HG03520 (cell line): ENCODE results near the gene STX8.

Source experiments
- ATAC-seq: cut with Tn5 transposase; IDR thresholded peaks from one replicate; pipeline ENCODE4 v1.9.1; 2021; ENCODE audit warnings: mild to moderate bottlenecking, moderate library complexity; ENCODE audit not compliant: unreplicated experiment

Gene STX8

DNA sequence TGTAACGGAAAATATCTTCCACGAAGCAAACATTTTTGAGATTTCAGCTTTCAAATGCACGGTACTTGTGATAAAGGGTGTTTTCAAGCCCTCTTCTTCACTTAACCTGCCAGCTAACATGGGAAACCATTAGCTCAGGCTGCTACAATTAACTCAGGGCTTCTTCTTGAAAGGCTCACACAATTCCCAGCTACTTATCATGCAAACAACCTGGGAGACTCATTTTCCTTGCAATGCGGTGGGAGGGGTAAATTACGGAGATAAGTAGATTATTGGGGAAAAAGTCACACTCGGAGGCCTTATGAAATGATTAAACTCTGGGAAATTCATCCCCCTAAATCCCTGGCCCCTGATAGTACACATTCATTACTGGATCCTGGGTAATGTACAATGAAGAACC, 266.4 kb downstream of the STX8 start:
- no peak for ATAC-seq

DNA sequence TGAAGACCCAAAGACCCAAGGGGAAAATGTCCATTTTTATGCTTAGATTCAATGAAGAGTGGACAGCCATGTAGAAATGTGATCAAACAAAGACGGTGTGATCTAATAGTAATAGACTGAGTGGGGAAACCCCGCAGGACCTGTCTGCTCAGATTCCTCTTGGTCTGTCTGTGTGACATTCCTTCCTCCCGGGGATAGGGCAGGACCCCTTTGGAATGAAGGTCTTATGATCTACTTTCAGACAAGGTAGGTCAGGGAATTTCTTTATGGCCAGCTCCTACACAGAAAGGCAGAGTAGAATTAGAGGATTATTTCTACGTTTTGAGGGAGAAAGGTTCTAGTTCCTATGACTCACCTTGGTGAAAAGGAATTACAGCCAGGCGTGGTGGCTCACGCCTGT, 267.6 kb downstream of the STX8 start:
- no peak for ATAC-seq

GRCh38 chr17:9307313-9307998, 268.2 kb downstream of the STX8 start:
- ATAC-seq, result no peak

- no peak for ATAC-seq
Observed at GRCh38 chr17:9306086-9306485, 269.5 kb downstream of the STX8 start.

DNA sequence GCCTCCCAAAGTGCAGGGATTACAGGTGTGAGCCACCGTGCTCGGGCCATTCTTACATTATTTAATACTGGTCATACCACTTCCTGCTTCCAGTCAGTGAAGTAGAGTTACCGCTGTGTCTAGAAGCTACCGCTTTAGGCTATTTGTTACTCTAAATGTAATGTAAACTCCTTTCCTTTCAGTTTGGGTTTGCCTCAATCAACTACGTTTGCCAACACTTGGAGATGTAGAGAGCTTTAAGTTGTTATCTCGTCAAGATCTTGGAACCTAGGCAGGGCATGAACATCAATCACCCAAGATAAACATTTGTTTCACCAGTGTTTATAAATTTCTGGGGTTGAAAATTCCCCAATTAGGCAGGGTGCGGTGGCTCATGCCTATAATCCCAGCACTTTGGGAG, 275.9 kb downstream of the STX8 start:
- no peak for ATAC-seq

- ATAC-seq, result no peak
Observed at GRCh38 chr17:9298776-9299295, 276.8 kb downstream of the STX8 start.

DNA sequence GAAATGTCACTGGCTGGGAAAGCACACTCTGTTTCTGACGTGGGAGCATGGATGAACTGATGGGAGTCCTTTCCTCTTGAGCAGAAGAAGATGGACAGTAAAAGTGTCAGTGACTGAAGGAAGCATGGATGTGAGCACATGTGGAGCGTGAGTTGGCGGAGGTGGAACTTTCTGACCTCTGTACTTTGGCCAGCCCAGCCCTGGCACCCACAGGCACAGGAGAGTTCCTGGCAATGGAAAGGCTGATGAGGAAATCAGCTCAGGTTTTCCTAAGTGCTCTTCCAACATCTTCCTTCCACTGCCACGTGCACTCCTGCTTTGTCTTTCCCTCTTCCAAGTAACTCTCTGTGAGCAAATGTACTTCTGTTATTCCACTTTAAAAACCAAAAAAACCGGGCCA, 277.5 kb downstream of the STX8 start:
- no peak for ATAC-seq

DNA sequence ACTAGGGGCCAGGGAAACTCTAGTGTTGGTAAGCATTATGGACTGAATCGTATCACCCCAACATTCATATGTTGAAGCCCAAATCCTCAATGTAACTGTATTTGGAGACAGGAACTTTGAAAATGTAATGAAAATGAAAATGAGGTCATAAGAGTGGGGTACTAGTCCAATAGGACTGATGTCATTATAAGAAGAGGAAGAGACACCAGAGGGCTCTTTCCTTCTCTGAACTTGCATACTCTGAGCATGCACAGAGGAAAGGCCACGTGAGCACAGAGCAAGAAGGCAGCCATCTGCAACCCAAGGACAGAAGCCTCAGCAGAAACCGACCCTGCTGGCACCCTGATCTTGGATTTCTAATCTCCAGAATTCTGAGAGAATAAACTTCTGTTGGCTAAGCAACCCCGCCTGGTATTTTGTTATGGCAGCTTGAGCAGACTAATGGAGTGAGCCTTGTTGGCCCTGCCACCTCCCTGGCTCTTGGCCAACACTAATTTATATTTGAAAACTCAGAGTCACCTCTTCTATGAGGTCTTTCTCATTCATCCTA, 280.9 kb downstream of the STX8 start:
- ATAC-seq, result no peak

- ATAC-seq, result no peak
Observed at GRCh38 chr17:9292561-9292941, 283.1 kb downstream of the STX8 start.

GRCh38 chr17:9291912-9292560, 283.6 kb downstream of the STX8 start:
- ATAC-seq, result no peak

DNA sequence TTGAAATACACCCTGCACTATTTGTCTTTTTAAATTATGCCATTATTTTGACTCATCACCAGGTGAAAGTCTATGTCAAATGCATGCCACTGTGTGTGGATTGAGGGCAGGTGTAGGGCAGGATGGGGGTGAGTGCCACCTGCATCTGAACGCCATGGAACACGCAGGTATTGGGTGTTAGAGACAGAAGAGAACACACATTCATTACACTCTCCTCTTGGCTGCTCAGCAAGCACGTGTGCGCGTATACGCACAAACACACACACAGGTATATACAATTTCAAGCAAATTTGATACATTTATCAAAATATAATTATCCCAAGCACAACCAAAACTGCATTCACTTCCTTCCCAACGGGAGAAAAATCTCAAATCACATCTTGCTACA, 285.4 kb downstream of the STX8 start:
- no peak for ATAC-seq

DNA sequence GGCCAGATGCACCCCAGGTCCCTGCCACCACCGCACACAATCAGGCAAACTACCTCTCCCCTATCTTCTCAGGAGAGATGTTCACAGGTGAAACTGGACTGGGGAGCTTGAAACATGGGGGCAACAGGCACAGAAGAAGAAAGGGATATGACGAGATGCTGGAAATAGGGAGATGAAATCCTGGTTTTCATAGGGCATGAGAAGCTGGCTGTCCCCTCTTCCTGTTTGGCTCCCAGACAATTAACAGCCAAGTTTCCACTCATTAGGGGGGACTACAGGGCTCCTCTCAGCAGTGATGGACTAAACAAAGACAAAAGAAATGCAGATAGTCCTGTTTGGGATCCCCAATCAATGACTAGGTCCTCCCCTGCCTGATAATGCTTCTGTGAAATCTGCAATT, 288.3 kb downstream of the STX8 start:
- ATAC-seq, result no peak

DNA sequence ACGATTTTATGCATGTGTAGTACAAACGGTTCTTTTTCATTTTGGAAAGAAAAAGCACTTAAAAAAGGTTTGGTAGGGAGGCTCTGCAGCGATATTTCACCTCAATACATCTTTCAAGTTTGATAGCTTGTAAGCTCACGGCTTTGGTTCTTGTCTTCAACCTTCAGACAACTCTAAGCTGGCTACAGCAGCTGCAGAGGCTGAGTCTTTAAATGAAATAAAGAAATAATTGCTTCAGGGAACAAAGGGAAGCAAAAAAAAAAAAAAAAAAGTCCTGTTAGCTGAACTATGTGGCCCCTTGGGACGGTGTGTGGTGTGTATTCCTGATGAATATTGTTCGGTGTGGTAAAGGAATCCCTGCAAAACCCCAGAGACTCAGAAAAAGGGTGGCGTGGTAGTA, 289.2 kb downstream of the STX8 start:
- ATAC-seq, result no peak

DNA sequence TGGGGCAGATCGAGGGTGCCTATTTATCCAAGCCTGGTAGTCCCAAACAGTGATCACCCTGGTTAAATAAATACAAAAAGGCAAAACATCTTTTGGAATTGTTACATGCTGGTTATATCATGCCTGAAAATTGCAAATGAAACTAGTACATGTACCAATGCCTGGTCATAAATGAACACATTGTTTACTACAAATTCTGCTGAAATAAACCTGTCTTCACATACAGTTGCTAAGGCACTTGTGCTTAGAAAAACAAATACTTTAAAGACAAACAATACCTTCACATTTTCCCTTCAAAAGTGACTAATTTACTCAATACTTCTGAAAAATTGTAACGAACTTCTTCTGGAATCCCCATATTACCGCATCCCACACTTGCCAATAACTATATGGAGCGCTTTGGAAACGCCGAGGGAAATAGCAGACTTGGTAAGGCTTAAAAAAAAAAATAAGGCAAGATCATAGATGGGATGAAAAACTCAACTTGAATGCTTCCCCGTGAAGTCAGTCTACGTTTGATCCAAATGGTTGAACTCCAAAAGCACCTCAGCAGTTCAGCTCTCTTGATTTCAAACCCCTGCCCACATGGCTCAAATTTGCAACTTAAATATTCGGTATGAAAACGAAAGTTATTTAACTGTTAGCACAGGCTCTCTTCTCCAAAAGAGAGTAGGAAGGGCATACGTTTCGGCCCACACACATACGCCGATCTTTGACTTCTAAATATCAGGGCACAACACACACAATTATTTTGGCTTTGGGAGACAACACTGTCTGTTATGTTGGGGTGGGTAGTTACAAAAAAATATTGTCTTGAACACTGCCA, 289.8 kb downstream of the STX8 start:
- ATAC-seq, result no peak

DNA sequence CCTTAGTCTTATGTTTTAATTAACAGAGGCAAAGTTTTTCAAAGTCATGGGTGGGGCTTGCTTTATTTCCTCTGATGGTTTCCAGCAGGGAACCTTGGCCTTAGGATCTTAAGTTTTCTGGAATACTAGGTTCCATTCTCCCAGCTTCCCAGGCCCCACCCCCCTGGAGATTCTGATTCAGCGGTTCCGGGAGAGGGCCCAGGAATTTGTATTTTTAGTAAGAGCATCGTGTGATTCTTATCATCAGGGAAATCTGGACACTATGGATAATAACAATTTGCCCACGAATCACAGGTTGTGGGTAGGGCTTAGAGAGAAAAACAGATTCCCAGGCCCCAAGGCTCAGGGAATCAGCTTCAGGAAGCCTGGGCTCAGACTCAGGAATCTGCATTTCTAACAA, 290.7 kb downstream of the STX8 start:
- no peak for ATAC-seq

GRCh38 chr17:9283909-9284308, 291.7 kb downstream of the STX8 start:
- ATAC-seq, result no peak

- ATAC-seq, result no peak
Observed at GRCh38 chr17:9279893-9280292, 295.7 kb downstream of the STX8 start.

DNA sequence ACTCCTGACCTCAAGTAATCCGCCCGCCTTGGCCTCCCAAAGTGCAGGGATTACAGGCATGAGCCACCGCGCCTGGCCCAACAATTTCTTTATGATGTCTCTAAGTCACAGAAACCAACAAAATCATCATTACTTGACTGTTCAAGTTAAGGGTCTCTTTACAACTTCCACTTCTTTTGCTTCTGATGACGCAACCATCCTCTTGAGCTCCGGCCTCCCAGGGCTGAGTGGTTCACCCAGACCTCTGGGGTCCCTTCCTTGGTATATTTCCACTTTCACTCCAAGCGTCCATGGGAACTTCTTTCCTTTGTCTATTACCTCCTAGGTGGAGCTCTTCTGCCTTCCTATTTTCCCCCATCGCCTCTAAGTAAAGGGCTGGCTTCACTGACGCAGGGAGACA, 300.6 kb downstream of the STX8 start:
- ATAC-seq, result no peak

DNA sequence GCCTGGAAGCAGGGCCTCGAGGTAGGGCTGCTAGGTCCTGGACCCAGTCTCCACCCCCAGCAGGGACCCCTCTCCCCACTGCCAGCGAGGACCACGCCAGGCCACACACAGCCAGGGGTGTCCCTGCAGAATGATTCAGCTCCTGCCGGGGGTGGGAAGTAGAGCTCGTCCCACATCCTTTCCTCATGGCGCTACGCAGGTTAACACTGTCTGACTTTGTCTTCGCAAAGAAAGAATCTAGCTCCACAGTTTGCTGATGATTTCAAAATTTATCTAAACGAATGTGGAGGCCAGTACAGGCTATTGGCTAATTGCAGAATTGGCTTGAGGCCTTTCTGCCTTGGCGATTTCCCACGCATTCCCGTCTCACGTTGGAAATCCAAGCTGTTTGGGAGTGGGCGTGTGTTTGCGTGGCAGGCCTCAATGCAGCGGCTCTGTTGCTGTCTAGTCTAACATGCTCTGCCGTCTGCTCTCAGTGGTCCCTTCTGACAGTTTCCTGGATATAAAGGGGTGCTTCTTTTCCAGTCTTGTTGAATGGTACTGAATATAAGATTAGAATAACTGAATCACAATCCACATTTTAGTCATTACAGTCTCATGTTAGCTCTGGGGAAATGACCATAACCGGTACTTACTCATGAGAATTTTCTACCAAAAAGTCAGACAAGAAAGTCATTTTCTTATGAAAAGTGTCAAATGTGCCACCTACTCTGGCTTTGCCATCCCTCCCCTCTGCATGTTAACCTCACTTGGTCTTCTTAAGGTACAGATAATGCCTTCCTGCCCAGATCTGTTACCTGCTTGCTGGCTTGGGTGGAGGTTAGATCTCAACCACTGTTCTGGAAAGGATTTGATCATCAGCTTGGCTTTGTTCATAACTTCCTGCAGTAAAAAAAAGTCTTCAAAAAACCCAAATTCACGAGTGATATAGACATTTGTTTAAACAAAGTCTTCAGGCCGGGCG, 301.9 kb downstream of the STX8 start:
- no peak for ATAC-seq

DNA sequence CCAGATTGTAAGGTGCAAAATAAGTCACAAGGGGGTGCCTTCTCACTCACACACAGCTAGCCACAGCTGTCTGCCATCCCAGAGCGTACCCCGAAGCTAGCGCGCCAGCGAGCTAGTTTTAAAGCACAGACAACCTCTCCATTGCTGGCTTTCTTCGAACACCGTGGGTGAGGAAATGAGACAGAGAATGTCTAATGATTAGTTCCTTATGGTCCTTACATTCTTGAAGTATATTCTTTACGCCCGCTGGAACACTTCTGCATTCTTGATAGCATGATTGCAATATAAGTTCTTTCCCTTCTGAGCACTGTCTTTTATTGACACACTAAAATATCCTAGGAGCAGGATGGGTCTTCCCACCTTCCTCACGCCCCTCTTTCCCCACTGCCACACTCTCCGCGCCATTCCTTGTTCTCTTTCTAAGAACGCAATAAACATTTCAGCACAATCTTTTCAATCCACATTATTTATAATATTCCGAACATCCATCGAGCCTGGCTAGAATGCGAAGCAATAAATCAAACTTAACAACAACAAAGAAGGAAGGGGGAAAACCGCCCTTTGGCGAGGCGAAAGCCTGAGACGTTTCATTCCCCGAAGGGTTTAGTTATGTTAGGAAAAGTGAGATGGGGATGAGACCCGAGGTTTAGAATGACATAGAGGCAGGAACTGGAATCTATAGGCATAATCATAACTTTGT, 303.0 kb downstream of the STX8 start:
- no peak for ATAC-seq
